Stimulated activated CD8-positive, alpha-beta memory T cell treated with anti-CD3 and anti-CD28 coated beads, Interleukin-7, amount 100 ng/mL, for 48 hours (primary cell): Measurements from ENCODE around the gene CC2D2A.

ENCODE experiments used
- DNase-seq, 2 donors: peaks; one replicate each; pipeline ENCODE4 v3.0.0-alpha.2; 2020; ENCODE audit warnings: low read depth in 1 of 2; ENCODE audit errors: extremely low read depth in 1 of 2

CC2D2A gene

DNA sequence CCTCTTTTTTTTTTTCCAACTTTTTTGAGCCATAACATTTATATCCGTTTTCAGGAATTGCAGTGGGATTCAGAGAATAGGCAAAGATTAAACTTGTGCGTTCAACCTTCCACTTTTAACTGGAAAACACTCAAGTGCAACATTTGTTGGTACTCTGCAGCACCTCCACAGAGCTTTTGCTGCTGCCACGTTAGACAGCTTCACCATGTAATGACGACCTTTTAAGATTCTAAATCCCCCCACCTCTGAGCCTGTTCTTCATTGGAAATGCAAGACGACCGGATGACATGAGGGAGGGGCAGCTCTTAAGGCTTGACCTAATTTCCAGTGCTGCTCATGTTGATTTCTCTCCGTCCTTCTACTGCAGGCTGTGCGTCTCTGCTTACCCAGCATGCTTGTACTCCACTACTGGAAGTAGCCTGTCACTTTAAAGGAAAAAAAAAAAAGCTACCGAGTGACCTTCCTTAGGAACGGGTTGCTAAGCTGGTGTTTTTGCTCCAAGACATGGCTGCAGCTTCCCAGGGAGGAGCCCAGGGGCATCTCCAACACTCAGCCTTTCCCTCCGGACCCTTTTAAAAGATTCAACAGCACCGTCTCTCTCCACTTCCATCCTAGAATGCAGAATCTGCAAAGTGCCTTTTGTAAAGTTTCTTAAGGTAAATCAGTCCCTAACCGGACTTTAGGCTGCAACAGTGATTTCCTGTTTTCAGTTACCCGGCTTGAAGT is at the start of gene CC2D2A:
CC2D2A (plus strand) TSS at position 481 of the 726 bp plus-strand sequence. CDS start 6,051 bp downstream, outside the sequence.
- no peak for DNase-seq

DNA sequence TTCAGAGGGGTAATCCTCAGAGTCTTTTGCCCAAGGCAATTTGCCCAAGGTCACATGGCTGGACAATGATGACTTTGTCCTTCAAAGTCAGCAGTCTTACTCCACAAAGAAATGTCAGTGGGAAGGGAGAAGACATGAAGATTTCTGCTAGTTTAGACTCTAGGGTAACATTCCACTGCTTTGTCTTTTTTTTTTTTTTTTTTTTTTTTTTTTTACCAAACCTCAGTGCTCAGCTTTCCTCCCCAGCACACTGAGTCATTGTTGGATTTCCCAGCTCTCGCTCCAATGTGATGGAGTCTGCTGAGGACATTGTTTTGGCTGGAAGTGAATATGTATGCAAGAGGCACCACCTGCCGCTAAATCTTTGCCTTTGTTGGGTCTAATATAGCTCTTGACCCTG is 49.0 kb upstream of the CC2D2A start:
- DNase-seq = no peak

GRCh38 chr4:15423285-15423711 is 46.4 kb upstream of the CC2D2A start:
- no peak for DNase-seq

DNA sequence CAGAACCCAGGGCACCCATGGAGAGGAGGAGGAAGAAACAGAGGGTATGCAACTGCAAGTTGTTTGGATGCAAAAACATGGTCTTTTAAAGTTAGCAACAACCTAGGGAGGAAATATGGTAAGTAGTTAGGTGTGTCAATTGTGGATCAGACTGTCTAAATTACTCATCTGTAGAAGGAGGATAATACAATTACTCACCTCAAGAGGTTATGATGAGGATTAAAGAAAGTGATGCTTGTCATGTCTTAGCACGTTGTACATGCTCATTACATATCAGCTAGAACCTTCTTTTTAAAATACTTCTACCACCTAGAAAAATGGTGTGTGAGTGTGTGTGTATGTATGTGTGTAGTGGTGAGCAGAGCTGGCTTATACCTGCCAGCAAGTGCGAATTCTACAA is 44.2 kb upstream of the CC2D2A start:
- DNase-seq = no peak

- DNase-seq = no peak
Measured at GRCh38 chr4:15427161-15427560, 42.5 kb upstream of the CC2D2A start.

GRCh38 chr4:15427701-15428100 is 42.0 kb upstream of the CC2D2A start, which contains the start of gene C1QTNF7:
Gene C1QTNF7, plus strand, starts transcription at chr4:15428033. Its CDS starts 7,711 bp downstream, at chr4:15435744.
- no peak for DNase-seq

- no peak for DNase-seq
Measured at GRCh38 chr4:15428611-15429010, 41.1 kb upstream of the CC2D2A start.

DNA sequence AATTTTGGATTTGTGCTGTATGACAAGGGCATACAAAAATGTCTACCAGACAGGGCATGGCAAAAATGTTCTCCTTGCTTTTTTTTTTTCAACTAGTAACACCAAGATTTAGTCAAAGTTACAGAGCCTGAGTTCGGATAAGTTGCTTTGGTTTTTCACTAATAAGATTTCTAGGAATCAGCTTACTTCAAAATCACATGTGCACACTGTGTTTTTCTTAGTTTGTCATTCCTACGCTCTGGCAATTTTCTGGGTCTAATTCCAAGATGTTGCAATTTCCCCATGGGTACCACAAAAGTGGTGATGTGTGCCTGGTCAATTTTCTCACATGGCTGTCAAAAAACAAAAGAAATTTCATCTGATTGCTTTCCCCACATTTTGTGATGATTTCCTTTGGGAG is 35.6 kb upstream of the CC2D2A start:
- DNase-seq = no peak

GRCh38 chr4:15434676-15435075 is 35.0 kb upstream of the CC2D2A start:
- no peak for DNase-seq

DNA sequence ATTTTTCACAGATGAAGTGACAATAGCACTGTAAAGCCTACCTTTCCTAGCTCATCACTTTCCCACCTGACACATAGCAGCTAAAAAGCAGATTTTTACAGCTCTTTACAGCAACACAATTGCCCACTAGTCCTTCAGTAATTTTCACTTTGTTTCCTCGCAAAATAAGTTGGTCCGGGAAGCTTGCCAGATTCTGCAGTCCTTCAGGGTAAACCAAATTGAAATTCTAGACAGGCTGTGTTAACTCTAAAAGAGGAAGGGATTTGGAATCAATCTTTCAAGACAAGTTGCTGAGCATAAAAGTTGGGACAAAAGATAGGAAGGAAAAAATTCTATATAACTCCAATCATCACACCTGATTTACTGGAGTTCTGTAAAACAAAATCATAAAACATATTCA is 33.2 kb upstream of the CC2D2A start:
- DNase-seq = no peak

DNA sequence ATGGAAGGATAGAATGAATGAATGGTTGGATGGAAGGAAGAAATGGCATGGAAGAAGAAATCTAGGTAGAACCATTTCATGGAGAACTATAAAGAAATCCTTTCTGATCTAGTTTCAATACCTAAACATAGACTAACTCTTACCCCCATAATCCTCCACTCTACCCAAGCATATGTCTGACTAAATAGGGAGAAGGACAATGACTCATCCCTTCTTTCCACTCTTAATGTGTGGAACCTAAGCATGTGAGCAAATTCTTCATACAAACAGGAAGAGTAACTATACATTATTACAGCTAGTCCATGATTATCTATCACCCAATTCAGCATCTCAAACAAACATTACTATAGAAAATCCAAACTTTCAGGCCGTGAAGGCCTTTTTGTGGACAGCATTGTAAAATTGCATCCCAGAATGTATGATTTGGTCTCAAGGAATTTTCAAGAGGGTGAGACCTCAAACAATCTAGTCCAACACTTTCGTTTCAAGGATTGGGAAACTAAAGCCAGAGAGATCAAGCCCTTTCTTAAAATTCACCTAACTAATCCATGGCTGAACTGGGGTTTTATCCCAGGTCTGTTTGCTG is 30.6 kb upstream of the CC2D2A start:
- DNase-seq = no peak

DNA sequence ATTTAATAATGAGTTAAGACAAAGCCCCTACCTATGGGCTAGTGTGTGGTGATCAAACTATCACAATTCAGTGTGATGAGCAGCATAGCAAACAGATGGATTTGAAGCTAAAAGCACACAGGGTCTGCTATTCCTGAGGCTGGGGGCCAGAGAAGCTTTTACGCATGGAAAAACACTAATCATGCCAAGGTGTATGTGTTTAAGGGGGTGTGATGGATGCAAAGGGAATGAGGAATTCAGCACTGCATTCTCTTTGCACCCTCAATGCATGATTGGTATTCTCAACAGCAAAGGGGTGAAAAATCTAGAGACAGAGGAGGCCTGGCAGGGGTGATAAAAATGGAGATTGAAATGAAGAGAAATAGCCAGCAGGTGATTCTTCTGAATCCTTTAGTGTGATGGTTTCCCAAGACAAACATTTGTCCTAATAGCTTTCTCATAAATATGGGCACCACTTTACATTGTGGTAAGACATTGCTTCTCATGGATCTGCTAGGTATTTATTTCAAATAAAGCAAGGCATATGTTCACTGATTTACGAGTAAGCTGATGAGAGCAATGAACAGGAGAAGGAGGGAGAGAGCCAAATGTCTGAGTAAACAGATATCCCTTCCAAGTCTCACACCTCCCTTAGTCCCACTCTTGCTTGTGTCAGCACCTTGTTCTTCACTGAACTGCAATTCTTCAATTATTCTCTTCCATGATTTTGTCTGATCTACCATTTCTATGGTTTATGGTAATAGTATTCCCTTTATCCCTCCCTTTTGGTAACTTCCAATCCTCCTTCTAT is 26.1 kb upstream of the CC2D2A start:
- no peak for DNase-seq

DNA sequence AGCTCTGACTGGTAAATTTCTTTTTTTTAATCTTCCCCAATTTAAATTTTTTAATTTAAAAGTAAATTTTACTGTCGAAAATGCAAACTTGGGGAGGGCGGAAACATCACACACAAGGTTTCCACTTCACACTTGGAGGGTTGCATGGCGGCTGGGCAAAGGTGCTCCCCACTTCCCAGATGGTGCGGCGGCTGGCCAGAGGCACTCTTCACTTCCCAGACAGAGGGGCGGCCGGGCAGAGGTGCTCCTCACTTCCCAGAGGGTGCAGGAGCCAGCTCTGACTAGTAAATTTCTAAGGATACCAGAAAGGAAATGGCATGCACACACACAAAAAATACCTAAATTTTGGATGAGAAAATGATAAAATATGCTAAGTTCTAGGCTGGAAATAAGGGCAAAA is 25.4 kb upstream of the CC2D2A start:
- DNase-seq = no peak

- no peak for DNase-seq
Measured at GRCh38 chr4:15444879-15445547, 24.7 kb upstream of the CC2D2A start.

GRCh38 chr4:15451181-15451865 is 18.4 kb upstream of the CC2D2A start:
- DNase-seq = no peak

DNA sequence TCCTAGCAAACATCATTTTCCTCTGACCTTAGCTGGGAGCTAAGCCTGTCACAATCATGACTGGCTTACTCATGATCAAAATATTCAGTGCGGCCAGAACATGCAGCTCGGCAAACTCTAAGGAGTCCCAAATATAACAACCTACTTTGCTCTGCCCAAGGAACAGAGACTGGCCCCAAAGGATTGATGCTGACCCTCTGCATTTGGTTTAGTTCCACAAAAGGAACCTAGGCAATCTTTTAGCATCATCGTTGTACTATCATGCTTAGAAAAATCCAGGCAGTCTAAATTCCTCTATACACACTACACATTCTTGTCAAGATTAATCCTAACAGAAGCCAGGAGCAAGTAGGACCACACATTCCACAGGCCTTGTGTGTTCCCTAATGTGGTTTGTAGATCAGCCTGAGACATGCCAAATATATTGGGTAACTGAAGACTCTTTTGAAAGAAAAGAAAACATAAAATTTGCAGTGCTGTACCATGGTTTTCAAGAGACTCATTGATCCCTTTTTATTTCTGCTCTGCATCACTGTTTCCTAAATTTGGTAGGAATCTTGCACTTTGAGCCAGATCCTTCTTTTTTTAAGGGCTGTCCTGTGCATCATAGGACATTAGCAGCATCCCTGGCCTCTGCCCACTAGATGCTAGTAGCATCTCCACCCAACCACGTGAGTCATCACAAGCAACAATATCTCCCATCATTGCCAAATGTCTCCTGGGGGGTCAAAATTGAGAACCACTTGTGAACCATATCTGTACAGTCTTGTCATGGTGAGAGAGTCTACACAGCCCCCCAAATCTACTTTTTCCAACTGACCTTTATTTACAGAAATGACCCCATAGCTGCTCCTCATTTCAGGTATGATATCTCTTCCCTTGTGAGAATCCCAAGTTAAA is 17.6 kb upstream of the CC2D2A start:
- no peak for DNase-seq

DNA sequence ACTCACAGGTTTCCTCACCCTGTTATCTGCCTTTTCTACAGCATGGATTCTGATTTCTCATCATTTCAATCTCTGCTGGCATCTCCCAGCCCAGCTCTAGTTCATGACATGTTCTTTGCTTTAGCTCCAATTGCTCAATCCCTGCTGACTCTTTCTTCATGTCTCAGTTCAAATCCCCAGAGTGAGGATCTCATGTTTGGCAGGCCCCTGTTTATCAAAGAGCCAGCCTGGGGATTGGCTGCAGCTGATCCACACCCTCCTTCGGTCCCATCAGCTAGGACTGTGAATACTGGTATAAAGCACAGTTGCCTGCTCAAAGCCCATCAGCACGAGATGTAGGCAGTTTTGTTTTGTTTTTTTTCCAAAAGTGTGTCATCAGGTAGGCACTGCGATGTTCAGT is 14.4 kb upstream of the CC2D2A start:
- DNase-seq = no peak

- no peak for DNase-seq
Measured at GRCh38 chr4:15457406-15458201, 12.1 kb upstream of the CC2D2A start.

- no peak for DNase-seq
Measured at GRCh38 chr4:15458616-15459015, 11.1 kb upstream of the CC2D2A start.
